Activated T-cell treated with anti-CD3 and anti-CD28 coated beads, Interleukin-2, amount 50 U/mL, for 72 hours (primary cell): Measurements from ENCODE around the gene ADORA3. TPM values are rescaled to one million over a fixed set of nuclear protein-coding genes. Genes with fewer than 3 reads are reported as not detected.

Experiments
- ATAC-seq, 2 donors: fragments of 150-1000 bp; cut with Tn5 transposase; replicated peaks in 1 of 2; 2 replicates each; pipeline ENCODE4 v1.10.0; 2021; ENCODE audit warnings: moderate library complexity in 2 of 2, mild to moderate bottlenecking in 1 of 2
- DNase-seq, 2 donors: peaks; one replicate each; pipeline ENCODE4 v3.0.0; 2021 to 2022; ENCODE audit warnings: mixed read lengths in 1 of 2
- H3K27ac Mint-ChIP-seq: one replicate; pipeline ENCODE4 v1.8.0; 2022; ENCODE audit warnings: mild to moderate bottlenecking, moderate library complexity, mixed read lengths
- H3K27me3 Mint-ChIP-seq: one replicate; pipeline ENCODE4 v1.8.0; 2022; ENCODE audit warnings: low read depth, mixed read lengths
- H3K36me3 Mint-ChIP-seq, 2 donors: one replicate each; pipeline ENCODE4 v1.8.0; 2022; ENCODE audit warnings: mixed read lengths in 2 of 2, mild to moderate bottlenecking in 1 of 2; ENCODE audit not compliant: insufficient read depth in 2 of 2
- H3K4me1 Mint-ChIP-seq: one replicate; pipeline ENCODE4 v1.8.0; 2022; ENCODE audit warnings: low read depth, mixed read lengths
- H3K4me3 Mint-ChIP-seq, 2 donors: one replicate each; pipeline ENCODE4 v1.8.0; 2022; ENCODE audit warnings: mild to moderate bottlenecking in 2 of 2, mixed read lengths in 2 of 2, moderate library complexity in 2 of 2
- H3K9me3 Mint-ChIP-seq, 2 donors: one replicate each; pipeline ENCODE4 v1.8.0; 2022; ENCODE audit warnings: mixed read lengths in 2 of 2
- total RNA-seq, 2 donors: library from RNA; stranded (reverse); gene quantifications; one replicate each; pipeline ENCODE4 v1.2.3, GENCODE V29; 2022

The ADORA3 gene
- total RNA-seq, 2 donors from 2014 or later = 0.58 TPM; not detected in 1

- Mint-ChIP-seq H3K36me3 (peaks cover 2 to 26% of the 10 kb centered on the region in 2 donors), H3K27me3 (no peaks in the 10 kb centered on the region), H3K9me3 (no peaks in the 10 kb centered on the region), H3K4me3 (no peak overlapping the region), H3K4me1 (no peaks in the 10 kb centered on the region), H3K27ac (no peak overlapping the region)
- DNase-seq (no peak), ATAC-seq (no peak)
Observed at GRCh38 chr1:111465754-111466153, 37.7 kb downstream of the ADORA3 start.

GRCh38 chr1:111463029-111463683, 40.3 kb downstream of the ADORA3 start:
- H3K4me3 Mint-ChIP-seq = no peak overlapping the region
- H3K36me3 Mint-ChIP-seq = peaks cover 5 to 33% of the 10 kb centered on the region in 2 donors
- no peak for DNase-seq

DNA sequence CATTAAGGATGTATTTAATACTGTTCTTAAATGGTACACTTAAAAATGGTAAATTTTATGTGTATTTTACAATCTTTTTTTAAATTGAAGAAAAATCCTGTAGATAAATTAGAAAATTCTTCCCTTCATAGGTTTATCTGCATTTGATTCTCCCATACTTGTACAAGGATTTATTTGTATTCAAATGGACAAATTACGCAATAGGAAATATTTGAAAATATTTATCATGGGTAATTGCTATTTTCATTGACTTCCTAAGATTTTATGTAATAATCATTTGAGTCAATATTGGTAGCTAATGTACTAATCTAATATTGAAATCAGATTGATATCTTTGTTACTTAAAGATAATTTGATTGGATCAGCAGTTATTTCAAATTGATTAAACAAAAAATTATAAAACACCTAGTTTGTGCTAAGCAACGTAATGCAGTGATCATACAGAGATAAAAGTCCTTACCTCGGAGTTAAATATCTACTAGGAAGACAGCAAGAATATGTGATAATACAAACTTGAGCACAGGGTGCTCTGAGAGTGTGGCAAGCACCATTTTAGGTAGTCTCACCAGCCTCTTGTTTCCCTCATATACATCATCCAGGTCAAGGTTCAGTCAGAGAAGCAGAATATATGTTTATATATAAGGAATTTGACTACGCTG, 40.9 kb downstream of the ADORA3 start:
- Mint-ChIP-seq H3K4me1 (no peaks in the 10 kb centered on the region), H3K27me3 (no peaks in the 10 kb centered on the region), H3K27ac (no peak overlapping the region), H3K9me3 (no peaks in the 10 kb centered on the region), H3K36me3 (peaks cover 5 to 39% of the 10 kb centered on the region in 2 donors), H3K4me3 (no peak overlapping the region)
- no peak for DNase-seq
- ATAC-seq = no peak

More at GRCh38 chr1:111463029-111463683, 40.3 kb downstream of the ADORA3 start:
- H3K9me3 Mint-ChIP-seq = no peaks in the 10 kb centered on the region
- no peaks in the 10 kb centered on the region for H3K27me3 Mint-ChIP-seq
- no peaks in the 10 kb centered on the region for H3K4me1 Mint-ChIP-seq
- peak overlapping the region; percentile 2 for H3K27ac Mint-ChIP-seq
- ATAC-seq = no peak

GRCh38 chr1:111461765-111462164, 41.7 kb downstream of the ADORA3 start:
- Mint-ChIP-seq H3K4me3 (no peak overlapping the region), H3K36me3 (peaks cover 8 to 44% of the 10 kb centered on the region in 2 donors)
- no peak for ATAC-seq

GRCh38 chr1:111455642-111456031, 47.8 kb downstream of the ADORA3 start:
- peak overlapping the region in 1 of 2 donors; percentile 83 for H3K4me3 Mint-ChIP-seq

More at GRCh38 chr1:111461765-111462164, 41.7 kb downstream of the ADORA3 start:
- Mint-ChIP-seq H3K4me1 (no peaks in the 10 kb centered on the region), H3K27ac (no peak overlapping the region), H3K9me3 (no peaks in the 10 kb centered on the region), H3K27me3 (no peaks in the 10 kb centered on the region)
- no peak for DNase-seq

GRCh38 chr1:111454859-111455641, 48.4 kb downstream of the ADORA3 start:
- Mint-ChIP-seq H3K36me3 (peaks cover 13 to 39% of the 10 kb centered on the region in 2 donors), H3K4me3 (peak overlapping the region; percentile 49 to 83), H3K4me1 (peaks cover 60% of the 10 kb centered on the region), H3K27ac (peak overlapping the region; percentile 95), H3K27me3 (no peaks in the 10 kb centered on the region), H3K9me3 (no peaks in the 10 kb centered on the region)
- peak; percentile 39 to 64 for DNase-seq
- peak; percentile 86 to 93 for ATAC-seq

More at GRCh38 chr1:111455642-111456031, 47.8 kb downstream of the ADORA3 start:
- peaks cover 54% of the 10 kb centered on the region for H3K4me1 Mint-ChIP-seq
- H3K27ac Mint-ChIP-seq = peak overlapping the region; percentile 95
- ATAC-seq (no peak), DNase-seq (no peak)
- H3K9me3 Mint-ChIP-seq = no peaks in the 10 kb centered on the region
- no peaks in the 10 kb centered on the region for H3K27me3 Mint-ChIP-seq
- peaks cover 14 to 41% of the 10 kb centered on the region in 2 donors for H3K36me3 Mint-ChIP-seq

GRCh38 chr1:111453706-111454105, 49.7 kb downstream of the ADORA3 start:
- no peaks in the 10 kb centered on the region for H3K27me3 Mint-ChIP-seq
- no peak overlapping the region for H3K27ac Mint-ChIP-seq
- ATAC-seq = no peak

DNA sequence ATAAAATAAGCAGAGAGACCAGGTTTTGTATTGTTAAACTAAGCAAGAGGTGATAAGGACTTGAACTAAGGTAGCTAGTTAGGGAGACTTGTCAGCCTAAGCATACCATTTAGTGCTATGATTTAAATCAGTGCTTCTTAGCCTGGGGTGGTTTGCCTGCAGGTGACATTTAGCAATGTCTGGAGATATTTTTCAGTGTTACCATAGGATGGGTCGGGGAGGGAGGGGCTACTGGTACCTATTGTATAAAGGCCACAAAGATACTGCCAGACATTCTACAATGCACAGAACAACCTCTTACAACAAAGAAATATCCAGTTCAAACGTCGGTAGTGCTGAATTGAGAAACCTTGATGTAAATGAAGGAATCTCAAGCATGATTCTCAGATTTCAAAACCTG, 50.9 kb downstream of the ADORA3 start:
- Mint-ChIP-seq H3K4me1 (peaks cover 76% of the 10 kb centered on the region), H3K27me3 (no peaks in the 10 kb centered on the region), H3K4me3 (no peak overlapping the region), H3K36me3 (peaks cover 15 to 35% of the 10 kb centered on the region in 2 donors), H3K9me3 (no peaks in the 10 kb centered on the region), H3K27ac (no peak overlapping the region)
- ATAC-seq = no peak
- no peak for DNase-seq

More at GRCh38 chr1:111453706-111454105, 49.7 kb downstream of the ADORA3 start:
- Mint-ChIP-seq H3K4me1 (peaks cover 67% of the 10 kb centered on the region), H3K36me3 (peaks cover 15 to 43% of the 10 kb centered on the region in 2 donors), H3K9me3 (no peaks in the 10 kb centered on the region), H3K4me3 (peak overlapping the region in 1 of 2 donors; percentile 16)
- no peak for DNase-seq

DNA sequence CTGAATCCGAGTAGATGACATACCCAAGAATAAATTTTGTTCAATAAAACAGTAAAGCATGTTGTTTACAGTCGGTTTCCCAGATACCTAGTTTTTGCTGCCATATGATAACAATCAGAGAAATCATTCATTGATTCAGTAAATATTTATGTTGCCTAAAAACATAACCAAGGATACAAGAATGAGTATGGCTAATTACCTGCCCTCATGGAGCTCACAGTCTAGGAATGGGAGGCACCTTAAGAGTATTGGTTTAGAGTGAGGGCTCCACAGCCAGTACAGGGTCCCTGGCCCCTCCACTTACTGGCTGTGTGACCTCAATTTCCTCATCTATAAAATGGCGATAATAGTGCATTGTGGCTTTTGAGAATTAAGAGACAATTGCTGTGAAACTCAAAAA, 53.2 kb downstream of the ADORA3 start:
- Mint-ChIP-seq H3K4me1 (peaks cover 91% of the 10 kb centered on the region), H3K9me3 (no peaks in the 10 kb centered on the region), H3K27me3 (no peaks in the 10 kb centered on the region), H3K36me3 (peaks cover 9 to 25% of the 10 kb centered on the region in 2 donors), H3K27ac (peak overlapping the region; percentile 98), H3K4me3 (peak overlapping the region; percentile 97 to 100)
- DNase-seq (no peak), ATAC-seq (no peak)

DNA sequence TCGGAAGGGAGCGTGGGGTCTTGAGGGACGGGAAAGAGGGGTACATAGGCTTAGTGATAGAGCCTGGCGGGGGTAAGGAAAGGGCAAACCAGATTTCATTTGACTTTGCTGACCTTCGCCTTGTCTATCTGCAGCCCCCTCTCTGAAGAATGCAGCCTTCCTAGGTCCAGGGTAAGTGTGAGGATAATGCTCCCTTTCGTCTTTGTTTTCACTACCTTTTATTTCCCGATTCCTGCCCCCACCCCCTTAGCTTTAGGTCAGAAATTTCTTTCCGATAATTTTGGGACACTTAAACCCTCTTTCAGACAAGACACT, 53.8 kb downstream of the ADORA3 start:
- peaks cover 9 to 27% of the 10 kb centered on the region in 2 donors for H3K36me3 Mint-ChIP-seq
- peak overlapping the region; percentile 97 to 100 for H3K4me3 Mint-ChIP-seq
- ATAC-seq (no peak), DNase-seq (no peak)
- H3K27me3 Mint-ChIP-seq = no peaks in the 10 kb centered on the region
- no peaks in the 10 kb centered on the region for H3K9me3 Mint-ChIP-seq
- H3K27ac Mint-ChIP-seq = peak overlapping the region; percentile 98
- H3K4me1 Mint-ChIP-seq = peaks cover 89% of the 10 kb centered on the region

Other genes starting within 250 kb of the ADORA3 start
- gene CHIA, start 212.8 kb downstream of the ADORA3 start, total RNA-seq = not detected
- gene OVGP1, start 75.9 kb downstream of the ADORA3 start, total RNA-seq = 1 to 10 TPM; 5.1 to 7.2 TPM
- 10 to 100 TPM; 15.7 to 21.5 TPM for gene WDR77, start 54.4 kb downstream of the ADORA3 start, total RNA-seq
- gene ATP5PB, start 54.2 kb downstream of the ADORA3 start, total RNA-seq = 100 to 1,000 TPM; 203 to 245 TPM
- 10 to 100 TPM; 11.4 to 11.7 TPM for gene C1orf162, start 29.6 kb downstream of the ADORA3 start, total RNA-seq
- gene TMIGD3, start within 50 bp of the ADORA3 start, total RNA-seq = not detected
- 100 to 1,000 TPM; 216 TPM for gene RAP1A, start 116.2 kb upstream of the ADORA3 start, total RNA-seq
- gene INKA2, start 235.8 kb upstream of the ADORA3 start, total RNA-seq = 1 to 10 TPM; 3.9 to 4.3 TPM